Activated T-cell treated with anti-CD3 and anti-CD28 coated beads, Interleukin-2, amount 50 U/mL, for 4 hours (primary cell): ENCODE measurements around the gene TBP. TPM values are rescaled to one million over a fixed set of nuclear protein-coding genes. Genes with fewer than 3 reads are reported as not detected.
"Not testable (repeated sequence)": the region's sequence is repeated elsewhere in the genome, so short reads cannot be mapped to it uniquely, and the experiment has no call there.

Source experiments
- ATAC-seq, 2 donors: fragments of 200-7000 bp; cut with Tn5 transposase; one replicate each; pipeline ENCODE4 v1.10.0; 2021
- DNase-seq: peaks from one replicate; pipeline ENCODE4 v3.0.0-alpha.2; 2020
- H3K27me3 Mint-ChIP-seq: one replicate; pipeline ENCODE4 v1.8.0; 2021; ENCODE audit warnings: low read depth, mixed read lengths
- H3K36me3 Mint-ChIP-seq: one replicate; pipeline ENCODE4 v1.8.0; 2022; ENCODE audit warnings: mixed read lengths; ENCODE audit not compliant: insufficient read depth
- H3K4me1 Mint-ChIP-seq: one replicate; pipeline ENCODE4 v1.8.0; 2021; ENCODE audit warnings: low read depth, mixed read lengths
- H3K4me3 Mint-ChIP-seq: one replicate; pipeline ENCODE4 v1.8.0; 2021; ENCODE audit warnings: mild to moderate bottlenecking, moderate library complexity, mixed read lengths
- H3K9me3 Mint-ChIP-seq: one replicate; pipeline ENCODE4 v1.8.0; 2021; ENCODE audit warnings: mixed read lengths
- total RNA-seq, 3 donors: library from RNA; stranded (reverse); gene quantifications; one replicate each; pipeline ENCODE4 v1.2.1, GENCODE V29; 2021

Gene TBP
- total RNA-seq, 3 donors from 2014 or later: 26.6 to 33.2 (median 29.7) TPM

- Mint-ChIP-seq H3K36me3 (no peaks in the 10 kb centered on the region), H3K9me3 (no peaks in the 10 kb centered on the region), H3K4me3 (no peak overlapping the region), H3K27me3 (peaks cover 60% of the 10 kb centered on the region), H3K4me1 (no peaks in the 10 kb centered on the region)
- ATAC-seq (no peak), DNase-seq (no peak)
These were observed 51.5 kb downstream of the TBP start for GRCh38 chr6:170605574-170606259.

- ATAC-seq, H3K36me3 Mint-ChIP-seq, H3K9me3 Mint-ChIP-seq, H3K4me3 Mint-ChIP-seq, DNase-seq, H3K4me1 Mint-ChIP-seq: not testable (repeated sequence)
- H3K27me3 Mint-ChIP-seq: peaks cover 65% of the 10 kb centered on the region
These were observed 55.1 kb downstream of the TBP start for GRCh38 chr6:170609225-170609624.

GRCh38 chr6:170612256-170612804, 58.2 kb downstream of the TBP start:
- peak; percentile 94 to 95 for ATAC-seq
- Mint-ChIP-seq H3K4me3 (peak overlapping the region; percentile 52), H3K27me3 (peaks cover 38% of the 10 kb centered on the region)
- not testable (repeated sequence) for H3K36me3 Mint-ChIP-seq, DNase-seq, H3K4me1 Mint-ChIP-seq, H3K9me3 Mint-ChIP-seq

GRCh38 chr6:170616020-170616554, 61.9 kb downstream of the TBP start:
- DNase-seq, H3K36me3 Mint-ChIP-seq, H3K9me3 Mint-ChIP-seq, ATAC-seq, H3K4me3 Mint-ChIP-seq, H3K27me3 Mint-ChIP-seq, H3K4me1 Mint-ChIP-seq: not testable (repeated sequence)

Other genes with a start within 250 kb of the TBP start
- 10 to 100 TPM; 13.8 to 14.3 (median 14.3) TPM for gene FAM120B, start 247.6 kb upstream of the TBP start, total RNA-seq
- gene PSMB1, start 1.1 kb upstream of the TBP start, total RNA-seq: 100 to 1,000 TPM; 362 to 424 (median 382) TPM
- 100 to 1,000 TPM; 139 to 165 (median 139) TPM for gene PDCD2, start 30.3 kb downstream of the TBP start, total RNA-seq